Measurements from ENCODE around the gene CCND1. TPM values are rescaled to one million over a fixed set of nuclear protein-coding genes. Genes with fewer than 3 reads are reported as not detected.

CCND1 gene
- total and polyA plus RNA-seq, 10 of the 15 experiments (the other 5 are each of a cell fraction or from before 2014, with no cell fraction given) = 0.09 to 6.6 (median 0.59) TPM; not detected in 2

GRCh38 chr11:69656536-69657455, 15.8 kb downstream of the CCND1 start (continued):
- TF ChIP-seq ZBTB40 (IDR thresholded peaks at IDR 0.05; ENCODE audit: borderline replicate concordance) (no peak), SREBF2 (IDR thresholded peaks at IDR 0.05; ENCODE audit: low read length) (no peak), ZBTB11 (CRISPR knock-in tag; IDR thresholded peaks at IDR 0.05) (no peak), CHD2 (IDR thresholded peaks at IDR 0.05; ENCODE audit: borderline replicate concordance, low read depth, low read length) (no peak), BCL11A (IDR thresholded peaks at IDR 0.05; ENCODE audit: low read depth, low read length) (no peak), SP1 (IDR thresholded peaks at IDR 0.05; ENCODE audit: low read depth, low read length) (no peak)
